GM21737 (cell line): ENCODE results near the gene LAMA4.
"Not testable (repeated sequence)": the region's sequence is repeated elsewhere in the genome, so short reads cannot be mapped to it uniquely, and the experiment has no call there.

Source experiments
- ATAC-seq: cut with Tn5 transposase; IDR thresholded peaks from one replicate; pipeline ENCODE4 v1.9.1; 2021; ENCODE audit warnings: mild to moderate bottlenecking, moderate library complexity; ENCODE audit not compliant: unreplicated experiment

Gene LAMA4

DNA sequence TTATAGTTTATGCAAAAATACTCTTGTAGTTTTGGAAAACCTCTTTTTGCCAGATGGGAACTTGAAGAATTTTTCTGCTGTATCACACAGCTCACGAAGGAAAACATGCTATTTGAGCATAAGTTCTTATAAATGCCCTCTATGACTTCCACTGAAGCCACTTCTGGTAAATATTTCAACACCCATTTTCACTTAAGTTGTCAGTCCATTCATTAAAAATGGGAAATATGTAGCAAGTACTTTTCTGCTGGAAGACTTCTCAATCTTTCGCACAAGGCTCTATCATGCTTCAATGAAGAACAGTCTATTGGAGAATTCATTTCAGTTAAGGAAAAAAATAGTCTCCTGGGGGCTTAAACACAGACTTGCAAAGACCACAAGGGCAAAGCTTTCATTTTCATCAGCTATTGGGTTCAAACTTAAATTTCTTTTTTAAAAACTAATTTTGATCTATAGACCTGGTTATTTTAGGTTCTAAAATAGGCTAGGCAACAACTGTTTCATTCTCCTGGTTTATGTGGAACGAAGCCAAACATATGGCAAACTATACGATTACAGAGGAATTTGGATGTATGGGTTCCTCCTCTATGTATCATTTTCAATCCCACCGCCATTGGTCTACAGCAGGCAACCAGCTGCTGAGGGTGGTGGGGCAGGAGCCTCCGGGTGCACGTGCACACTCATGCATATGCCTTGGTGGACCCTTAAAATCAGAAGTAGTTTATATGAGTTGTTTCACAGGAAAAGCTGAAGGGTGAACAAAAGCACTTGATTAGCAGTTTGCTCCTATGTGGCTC is 38.7 kb downstream of the LAMA4 start:
- ATAC-seq: no peak

DNA sequence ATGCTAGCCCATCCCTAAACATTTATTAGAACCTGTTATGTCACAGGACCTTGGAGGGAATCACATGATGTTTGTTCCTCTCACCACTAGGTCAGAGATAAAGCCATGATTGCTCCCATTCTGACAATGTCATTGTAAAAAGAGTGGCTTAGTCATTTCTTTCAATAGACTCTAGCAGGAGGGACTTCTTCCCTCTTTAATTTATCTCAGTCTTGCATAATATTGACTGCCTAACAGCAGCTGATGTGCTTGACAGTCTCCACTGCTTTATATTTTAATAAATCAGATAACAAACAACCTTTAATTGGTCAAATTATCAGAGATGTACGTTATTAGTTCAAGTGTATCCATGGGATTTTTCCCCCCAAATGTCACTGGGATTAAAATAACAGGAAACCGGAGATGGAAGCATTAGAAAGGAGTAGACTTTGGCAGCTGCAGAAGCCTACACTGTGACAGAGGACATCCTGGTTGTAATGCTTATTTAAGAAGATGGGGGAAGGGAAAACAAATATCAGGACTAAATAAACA is 39.6 kb downstream of the LAMA4 start:
- no peak for ATAC-seq

DNA sequence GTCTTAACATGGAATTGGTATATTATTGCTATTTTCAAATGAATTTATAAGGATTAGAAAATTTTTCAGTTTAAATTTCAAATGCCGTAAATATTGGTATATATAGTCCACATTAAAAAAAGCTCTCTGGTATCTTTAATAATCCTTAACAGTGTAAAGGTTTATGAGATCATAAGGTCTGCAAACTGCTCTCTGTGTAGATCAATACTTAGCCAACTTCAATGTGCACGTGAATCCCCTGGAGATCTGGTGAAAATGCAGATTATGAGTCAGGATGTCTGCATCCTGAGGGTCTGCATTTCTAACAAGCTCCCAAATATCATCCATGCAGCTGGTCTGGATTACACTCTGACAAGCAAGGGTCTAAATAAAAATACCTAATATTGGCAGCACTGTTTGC is 43.5 kb downstream of the LAMA4 start:
- ATAC-seq: no peak

DNA sequence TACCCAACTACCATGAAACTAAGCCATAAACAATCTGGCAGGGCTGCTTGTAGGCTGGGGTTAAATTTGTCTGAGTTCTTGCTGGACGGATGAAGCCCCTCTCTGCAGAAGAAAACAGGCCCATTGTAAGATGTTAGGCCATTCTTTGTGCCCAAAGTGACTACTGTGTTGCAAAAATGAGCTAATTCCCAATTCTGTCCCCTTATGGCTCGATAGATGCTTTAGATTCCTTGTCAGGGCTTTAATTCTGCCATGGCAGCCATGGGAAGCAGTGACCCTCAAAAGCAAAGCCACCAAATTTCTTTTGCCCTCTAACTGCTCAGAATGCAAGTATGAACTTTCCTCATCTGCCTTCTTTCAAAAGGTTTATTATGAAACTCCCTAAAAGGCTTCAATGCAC is 45.2 kb downstream of the LAMA4 start:
- no peak for ATAC-seq

DNA sequence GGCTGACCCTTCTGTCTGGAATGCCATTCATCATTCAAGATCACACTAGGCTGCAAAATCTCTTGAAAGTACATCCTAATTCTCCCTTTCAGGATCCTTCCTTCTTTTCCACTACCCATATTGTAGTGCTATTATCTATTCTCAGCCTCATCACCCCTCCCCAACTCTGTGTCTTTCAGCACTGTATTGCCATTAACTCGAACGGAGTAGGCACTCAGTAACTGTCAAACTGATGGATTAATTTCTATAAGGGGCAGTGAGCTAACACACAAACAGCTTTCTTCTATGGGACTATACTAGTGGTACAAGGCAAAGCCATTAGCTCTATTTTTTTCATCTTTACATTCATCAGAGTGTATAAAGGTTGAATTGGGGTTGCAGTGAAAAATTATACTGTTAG is 46.6 kb downstream of the LAMA4 start:
- no peak for ATAC-seq

DNA sequence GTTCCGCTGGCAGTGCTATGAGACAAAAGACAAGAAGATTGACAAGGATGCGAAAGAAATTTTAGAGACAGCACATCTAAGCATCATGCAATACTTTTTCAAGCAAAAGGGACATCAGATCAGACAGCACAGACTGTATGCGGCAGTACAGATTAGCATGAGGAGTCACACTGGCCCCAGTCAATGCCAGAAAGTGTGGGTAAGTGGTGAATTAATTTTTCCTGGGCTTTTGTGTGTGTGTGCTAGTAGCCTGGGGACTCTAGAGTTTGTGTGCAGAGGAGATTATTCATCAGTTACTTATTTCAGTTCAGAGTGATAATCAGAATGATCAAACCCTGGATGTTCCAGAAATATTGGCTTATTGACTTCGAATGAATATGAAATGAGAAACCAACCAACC is 47.2 kb downstream of the LAMA4 start:
- ATAC-seq: no peak

DNA sequence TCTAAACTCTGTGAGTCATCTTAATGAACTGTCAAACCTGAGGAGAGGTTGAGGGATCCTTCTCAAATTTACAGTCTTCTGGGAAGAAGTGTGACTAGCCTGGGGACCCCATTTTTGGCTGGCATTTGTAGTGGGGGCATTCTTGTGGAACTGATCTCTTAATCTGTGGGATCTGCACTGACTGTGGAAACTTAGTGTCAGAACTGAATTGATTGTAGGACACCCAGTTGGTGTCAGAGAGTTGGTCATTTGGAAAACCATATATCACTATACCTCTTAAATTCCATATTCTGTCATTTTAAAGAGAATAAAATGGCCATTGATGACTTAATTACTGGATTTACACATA is 48.3 kb downstream of the LAMA4 start:
- ATAC-seq: no peak

DNA sequence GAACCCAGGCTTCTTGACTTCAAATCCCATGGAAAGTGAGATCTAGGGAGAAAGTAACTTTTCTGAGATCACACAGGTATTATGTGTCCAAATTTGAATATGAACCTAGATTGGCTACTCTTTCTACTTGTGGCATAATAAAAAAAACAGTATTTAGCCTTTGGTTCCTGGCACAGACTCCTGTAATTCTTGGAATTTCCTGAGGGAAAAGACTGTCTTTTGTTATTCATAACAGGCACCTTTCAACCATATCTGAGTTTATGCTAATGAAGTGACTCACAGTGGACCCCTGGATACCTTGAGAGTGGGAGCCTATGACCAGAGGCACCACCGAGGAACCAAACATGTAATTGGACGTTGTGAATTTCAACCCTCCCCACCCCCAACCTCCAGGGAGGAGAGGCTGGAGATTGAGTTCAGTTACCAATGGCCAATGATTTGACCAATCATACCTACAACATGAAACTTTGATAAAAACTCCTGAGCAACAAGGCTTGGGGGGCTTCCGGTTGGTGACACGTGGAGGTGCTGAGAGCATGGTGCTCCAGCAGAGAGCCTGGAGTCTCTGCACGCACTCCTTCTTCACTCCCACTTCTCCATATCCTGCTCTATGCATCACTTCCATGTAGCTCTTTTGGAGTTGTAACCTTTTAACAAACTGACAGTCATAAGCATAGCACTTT is 48.8 kb downstream of the LAMA4 start:
- ATAC-seq: no peak

DNA sequence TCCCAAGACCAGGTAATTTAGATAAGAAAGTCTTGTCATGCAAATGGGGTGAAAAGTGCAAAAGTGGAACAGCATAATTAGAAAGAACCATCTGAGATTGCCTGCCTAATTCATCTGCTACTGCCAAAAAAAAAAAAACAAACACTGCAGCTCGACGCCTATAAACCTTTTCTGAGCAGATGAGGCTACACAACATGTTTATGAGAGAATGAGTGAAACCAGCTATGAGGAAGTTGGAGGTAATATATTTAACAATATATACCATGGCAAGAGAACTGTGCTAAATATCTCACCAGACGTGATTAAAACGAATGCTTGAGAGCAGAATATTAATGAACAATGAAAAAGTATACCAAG is 50.0 kb downstream of the LAMA4 start:
- ATAC-seq: no peak

DNA sequence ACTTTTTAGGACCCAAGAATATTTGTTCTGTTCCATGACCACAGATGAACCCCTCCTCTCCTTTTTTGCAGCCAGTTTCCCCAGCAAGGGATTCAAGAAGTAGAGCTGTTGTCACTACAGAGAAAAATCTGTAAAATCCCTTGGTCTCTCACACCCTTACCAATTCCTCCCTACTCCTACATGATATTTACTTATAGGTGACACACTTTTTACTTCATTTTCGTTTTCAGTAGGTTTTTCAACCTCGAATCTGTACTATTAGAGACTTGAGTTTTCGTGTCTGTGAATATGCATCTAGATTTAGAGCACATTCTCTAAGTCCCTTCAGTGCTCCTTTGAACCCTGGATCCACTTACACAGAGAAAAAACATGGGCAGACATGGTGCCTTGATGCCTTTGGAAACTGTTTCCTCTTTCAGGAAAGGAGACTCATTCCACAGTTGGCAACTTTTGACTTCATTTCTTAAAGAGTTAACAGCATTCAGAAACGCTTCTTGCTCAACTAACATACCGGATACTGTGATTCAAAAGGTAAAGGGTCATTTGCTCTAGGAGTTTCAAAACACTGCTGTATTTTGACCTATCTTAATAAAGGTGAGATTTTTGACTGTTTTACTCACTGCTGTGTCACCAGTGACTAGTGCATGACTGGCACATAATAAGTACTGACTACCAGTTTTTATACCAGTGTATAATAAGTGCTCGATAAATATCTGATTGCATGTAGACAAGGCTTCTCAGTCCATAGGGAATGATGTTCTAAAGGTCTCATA is 50.6 kb downstream of the LAMA4 start:
- ATAC-seq: no peak

DNA sequence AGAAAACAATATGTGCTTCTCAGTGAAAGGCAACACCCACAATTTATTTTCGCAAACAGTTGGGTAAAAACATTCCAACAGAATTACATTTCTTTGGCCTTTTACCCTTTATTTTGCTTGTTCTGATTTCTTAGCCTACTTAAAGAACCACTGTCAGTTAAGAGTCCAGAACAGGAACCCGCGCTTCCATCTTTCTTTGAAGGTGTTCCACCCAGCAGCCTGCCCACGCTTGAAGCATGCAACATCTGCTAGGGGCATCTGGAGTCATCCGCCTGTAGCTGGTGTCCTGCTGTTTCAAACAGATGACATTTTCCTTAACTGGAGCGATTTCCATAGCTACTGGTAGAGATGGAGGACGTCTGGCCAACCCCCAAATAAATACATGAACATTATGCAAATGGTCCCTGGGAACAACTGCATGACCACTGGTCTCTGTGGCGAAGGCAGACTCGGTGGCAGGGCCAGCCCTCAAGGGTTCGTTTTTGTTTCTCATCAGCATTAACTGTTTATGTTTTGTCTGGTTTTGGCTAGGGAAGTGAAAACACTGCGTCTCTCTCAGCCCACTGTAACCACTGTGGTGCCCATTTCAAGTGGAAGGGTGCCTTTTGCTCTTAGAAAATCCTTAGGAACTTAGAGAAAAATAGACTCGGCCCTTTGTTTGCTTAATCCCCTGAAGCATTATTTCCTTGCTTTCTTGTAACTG is 51.6 kb downstream of the LAMA4 start:
- ATAC-seq: no peak

DNA sequence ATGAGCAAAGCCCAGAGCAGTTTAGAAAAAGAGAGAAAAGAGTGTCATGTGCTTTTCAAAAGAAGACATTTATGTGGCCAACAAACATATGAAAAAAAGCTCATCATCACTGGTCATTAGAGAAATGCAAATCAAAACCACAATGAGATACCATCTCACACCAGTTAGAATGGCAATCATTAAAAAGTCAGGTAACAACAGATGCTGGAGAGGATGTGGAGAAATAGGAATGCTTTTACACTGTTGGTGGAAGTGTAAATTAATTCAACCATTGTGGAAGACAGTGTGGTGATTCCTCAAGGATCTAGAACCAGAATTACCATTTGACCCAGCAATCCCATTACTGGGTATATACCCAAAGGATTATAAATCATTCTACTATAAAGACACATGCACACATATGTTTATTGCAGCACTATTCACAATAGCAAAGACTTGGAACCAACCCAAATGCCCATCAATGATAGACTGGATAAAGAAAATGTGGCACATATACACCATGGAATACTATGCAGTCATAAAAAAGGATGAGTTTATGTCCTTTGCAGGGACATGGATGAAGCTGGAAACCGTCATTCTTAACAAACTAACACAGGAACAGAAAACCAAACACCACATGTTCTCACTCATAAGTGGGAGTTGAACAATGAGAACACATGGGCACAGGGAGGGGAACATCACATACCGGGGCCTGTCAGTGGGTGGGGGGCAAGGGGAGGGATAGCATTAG is 54.0 kb downstream of the LAMA4 start:
- not testable (repeated sequence) for ATAC-seq

DNA sequence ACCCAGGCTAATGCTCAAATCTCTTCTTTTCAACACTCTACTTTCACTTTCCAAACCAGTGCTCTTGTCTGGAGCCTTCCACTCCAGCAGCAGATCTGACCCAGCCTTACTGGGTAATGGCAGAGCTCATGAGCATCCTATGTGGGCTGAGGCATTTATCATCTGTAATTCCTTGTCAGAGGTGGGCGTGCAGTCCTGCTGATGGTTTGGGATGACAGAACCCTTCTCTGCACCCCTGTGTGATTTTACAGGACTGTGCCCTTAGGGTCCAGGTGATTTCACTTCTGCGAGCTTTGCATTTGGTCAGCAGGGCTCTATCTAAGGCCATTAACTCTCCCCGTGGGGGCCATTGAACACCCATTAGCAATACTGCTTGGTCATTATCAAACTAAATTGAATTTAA is 55.4 kb downstream of the LAMA4 start:
- no peak for ATAC-seq

DNA sequence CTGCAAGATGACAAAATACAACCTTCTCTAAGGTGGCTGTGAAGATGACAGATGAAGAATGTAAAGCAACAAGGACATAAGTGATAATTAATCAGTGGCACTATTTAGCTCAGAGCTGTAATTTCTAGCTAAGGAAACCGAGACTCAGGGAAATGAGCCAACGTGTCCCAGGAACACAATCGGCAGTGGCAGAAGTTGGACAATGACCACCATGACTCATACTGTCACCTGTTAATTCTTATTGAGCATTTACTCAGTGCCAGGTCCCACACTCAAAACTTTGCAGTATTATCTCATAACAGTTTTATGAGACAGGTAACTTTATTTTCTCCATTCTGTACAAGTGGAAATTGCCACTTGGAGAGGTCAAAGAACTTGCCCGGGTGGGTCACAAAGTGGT is 55.8 kb downstream of the LAMA4 start:
- ATAC-seq: no peak

DNA sequence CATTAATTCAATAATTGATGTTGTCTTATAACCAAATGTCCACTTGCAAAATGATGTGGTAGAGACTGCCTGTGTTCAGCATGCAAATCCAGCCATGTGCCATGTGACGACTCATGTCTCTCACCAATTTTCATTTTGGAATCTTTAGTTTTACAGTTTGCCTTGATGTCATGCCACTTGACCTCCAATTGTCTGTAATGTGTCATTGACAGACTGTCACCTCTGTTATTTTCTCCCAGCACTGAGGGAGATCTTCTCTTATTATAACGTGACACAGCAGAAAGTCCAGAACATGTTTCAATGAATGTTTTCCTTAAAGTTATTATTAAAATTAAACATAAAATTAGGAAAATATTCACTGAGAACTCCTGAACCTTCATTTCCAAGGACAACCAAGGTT is 56.7 kb downstream of the LAMA4 start:
- no peak for ATAC-seq

DNA sequence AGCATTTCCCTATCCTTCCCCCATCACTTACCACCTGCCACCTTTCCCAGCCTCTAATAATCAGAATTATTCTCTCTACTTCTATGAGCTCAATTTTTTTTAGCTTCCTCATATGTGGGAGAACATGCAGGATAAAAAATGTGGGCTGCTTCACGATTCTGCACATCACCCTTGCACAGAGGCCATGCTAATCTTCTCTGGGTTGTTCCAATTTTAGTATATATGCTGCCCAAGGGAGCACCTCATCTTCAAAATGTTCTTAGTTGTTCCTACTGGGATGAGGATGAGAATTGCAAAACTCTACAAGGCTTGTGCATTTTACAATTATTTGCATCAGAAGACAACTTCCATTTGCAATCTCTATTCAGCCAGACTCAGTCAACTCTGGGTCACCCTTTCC is 58.1 kb downstream of the LAMA4 start:
- ATAC-seq: no peak

DNA sequence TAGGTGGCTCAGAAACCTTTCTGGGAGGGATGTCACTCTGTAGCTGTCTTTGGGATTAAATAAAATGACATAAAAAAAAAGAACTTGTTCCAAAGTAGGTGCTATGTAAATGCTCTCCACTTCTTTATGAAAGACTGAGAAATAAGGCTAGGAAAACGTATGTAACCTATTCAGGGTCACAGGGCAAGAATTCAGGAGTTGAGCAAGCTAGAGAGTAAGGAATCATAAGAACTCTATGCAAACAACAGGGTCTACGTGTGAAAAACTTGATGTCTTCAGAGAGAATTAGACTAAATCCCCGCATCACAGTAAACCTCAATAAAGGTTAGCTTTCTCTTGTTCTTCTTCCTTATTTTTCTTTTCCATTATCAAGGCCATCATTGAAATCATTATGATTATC is 59.2 kb downstream of the LAMA4 start:
- no peak for ATAC-seq

DNA sequence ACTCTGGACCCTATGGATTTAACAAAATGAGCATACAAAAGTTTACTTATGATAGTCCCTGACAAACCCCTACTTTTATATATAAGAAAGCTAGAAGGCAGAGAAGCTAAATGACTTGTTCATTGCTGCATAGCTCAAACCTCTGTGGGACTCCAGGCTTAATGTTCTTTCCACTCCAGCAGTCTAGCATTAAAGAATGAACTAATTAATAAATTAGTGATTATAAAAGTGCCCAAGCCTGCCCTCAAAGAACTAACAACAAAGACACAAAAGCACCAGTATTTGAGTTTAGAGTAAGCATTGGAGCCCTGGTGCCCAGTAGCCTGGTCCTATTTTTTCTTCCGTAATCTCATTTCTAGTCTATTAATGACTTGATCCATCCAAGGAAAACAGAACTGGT is 59.9 kb downstream of the LAMA4 start:
- ATAC-seq: no peak

DNA sequence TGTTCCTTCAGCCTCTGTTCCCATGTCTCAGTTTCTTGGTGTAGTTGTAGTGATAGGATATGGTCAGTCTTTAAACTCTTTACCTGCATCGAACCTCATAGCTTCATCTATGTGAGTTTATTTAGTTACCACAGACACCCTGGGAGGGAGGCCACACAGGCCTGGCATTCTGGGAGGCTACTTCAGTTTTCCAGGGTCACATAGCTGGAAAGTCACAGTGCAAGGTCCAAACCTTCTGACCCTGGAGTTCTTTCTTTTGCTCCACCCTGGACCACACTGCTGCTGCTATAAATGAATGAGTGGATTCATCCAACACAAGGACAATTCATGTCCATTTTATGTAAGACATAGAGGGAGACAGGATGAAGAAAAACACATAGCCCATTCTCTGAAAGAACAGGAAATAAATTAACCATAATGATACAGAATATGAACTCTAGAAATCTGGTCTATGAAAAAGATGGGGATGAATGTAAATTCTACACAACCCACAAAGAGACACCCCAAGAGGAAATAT is 60.8 kb downstream of the LAMA4 start:
- no peak for ATAC-seq

DNA sequence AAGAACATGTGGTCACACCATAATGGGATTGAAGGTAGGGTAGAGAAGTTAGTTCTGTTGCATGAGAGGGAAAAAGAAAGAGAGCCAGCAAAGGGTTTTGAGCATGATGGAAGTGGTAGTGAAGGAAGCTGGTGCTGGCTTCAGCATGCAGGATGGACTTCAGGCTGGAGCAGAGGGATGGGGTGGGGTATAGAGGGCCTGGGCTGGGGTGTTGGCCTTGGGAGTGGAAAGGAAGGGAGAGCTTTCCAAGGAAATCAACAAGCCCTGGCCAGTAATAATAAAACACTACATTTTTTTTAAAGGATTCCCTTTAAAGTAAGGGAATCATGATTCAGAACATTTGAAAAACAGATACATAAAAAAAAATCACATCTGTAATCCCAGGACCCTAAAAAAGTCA is 61.2 kb downstream of the LAMA4 start:
- ATAC-seq: no peak
